Skeletal muscle cell (primary cell): ENCODE results near the gene PADI3.

ENCODE experiments used
- DNase-seq: peaks from one replicate; pipeline ENCODE4 v3.0.0-alpha.2; 2010; ENCODE audit warnings: low read depth
- H3K4me3 ChIP-seq: 2 replicates; pipeline ENCODE4 v1.5.1; 2011; ENCODE audit warnings: low read depth, mild to moderate bottlenecking, control low read depth, low read length, moderate library complexity

PADI3 gene

DNA sequence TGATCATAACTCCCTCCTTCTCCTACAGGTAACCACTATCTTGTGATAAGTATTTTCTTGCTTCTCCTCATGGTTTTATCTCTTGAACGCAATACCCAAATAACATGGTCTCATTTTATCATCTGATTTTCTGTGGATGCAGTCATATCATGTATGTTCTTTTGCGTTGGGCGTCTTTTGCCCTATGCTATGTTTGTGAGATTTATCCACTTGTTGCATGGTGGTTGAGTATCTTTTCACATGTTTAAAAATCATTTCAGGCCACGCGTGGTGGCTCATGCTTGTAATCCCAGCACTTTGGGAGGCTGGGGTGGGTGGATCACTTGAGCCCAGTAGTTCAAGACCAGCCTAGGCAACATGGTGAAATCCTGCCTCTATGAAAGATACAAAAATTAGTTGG, 15.6 kb downstream of the PADI3 start:
- no peak overlapping the region for H3K4me3 ChIP-seq
- no peak for DNase-seq

DNA sequence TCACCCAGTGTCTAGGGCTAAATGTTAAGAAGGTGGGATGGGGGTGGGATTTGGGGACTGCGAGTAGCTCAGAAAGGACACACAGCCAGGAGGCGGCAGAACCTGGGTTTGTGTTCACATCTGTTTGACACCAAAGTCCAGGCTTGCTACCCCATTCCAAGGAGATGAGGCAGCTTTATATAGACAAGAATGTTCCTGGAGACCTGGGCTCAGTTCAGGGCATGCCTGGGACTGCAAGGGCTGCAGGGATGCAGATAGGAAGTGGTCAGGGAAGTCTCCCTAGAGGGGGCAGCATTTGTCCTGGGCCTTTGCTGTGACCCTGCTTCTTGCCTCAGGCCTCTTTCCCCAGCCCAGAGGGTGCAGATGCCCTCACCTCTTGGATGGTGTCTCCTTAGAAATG, 16.3 kb downstream of the PADI3 start:
- DNase-seq = no peak
- no peak overlapping the region for H3K4me3 ChIP-seq

DNA sequence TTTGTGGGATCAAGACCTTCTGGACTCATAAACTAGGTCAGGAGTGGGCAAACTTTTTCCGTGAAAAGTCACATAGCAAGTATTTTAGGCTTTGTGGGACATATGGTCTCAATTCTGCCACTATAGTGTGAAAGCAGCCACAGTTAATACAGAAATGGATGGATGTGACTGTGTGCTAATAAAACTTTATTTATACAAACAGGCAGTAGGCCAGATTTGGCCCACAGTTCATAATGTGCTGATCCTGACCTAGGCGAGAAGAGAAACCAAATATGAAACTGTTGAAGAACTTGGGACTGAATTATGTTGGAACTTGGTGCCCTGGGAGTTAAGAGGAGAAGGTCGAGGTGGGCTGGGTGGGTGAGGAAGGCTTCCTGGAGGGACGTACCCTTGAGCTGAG, 17.1 kb downstream of the PADI3 start:
- no peak for DNase-seq
- no peak overlapping the region for H3K4me3 ChIP-seq

DNA sequence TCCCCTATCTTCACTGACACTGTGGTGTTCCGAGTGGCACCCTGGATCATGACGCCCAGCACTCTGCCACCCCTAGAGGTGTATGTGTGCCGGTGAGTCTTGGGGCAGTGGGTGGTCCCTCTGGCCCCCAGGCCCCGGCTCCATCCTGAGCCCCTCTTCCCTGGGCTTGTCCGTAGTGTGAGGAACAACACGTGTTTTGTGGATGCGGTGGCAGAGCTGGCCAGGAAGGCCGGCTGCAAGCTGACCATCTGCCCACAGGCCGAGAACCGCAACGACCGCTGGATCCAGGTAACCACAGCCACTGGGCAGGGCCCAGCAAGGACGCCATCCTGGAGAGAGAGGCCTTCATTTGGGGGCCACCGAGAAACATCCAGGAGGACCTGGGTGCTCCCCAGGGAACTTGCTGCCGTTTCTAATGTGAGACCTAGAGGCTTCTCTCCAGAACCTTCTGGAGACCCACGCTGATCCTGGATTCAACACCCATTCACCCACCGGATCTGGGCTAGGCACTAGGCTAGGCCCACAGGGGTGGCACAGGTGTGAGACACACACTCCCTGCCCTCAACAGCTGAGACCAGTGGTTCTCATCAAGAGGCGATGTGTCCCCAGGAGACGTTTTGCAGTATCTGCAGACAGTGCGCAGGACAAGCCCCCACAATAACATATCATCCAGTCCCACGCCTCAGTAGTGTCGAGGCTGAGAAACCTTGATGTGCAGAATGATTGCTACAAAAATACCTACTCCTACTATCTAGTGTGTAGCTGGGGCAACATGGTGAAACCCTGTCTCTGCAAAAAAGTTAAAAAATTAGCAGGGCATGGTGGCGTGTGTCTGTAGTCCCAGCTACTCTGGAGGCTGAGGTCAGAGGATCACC, 22.2 kb downstream of the PADI3 start:
- no peak for DNase-seq
- no peak overlapping the region for H3K4me3 ChIP-seq

DNA sequence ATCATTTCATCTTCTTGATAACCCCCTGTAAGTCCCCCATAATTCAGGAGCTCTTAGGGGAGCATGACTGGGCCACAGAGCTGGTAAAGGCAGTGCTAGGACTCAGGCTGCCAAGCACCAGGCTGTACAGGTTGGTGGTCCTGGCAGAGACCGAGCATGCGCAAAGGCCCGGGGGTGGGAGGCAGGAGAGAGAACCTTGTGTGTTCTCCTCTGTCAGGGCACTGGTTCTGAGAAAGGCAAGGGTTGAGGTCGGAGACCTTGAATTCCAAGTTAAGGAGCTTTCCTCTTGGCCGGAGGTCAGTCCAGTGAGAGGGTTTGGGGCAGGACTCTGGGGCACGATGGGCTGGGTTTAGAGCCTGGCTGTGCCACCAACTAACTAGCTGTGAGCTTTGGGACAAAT, 23.2 kb downstream of the PADI3 start:
- no peak overlapping the region for H3K4me3 ChIP-seq
- no peak for DNase-seq

DNA sequence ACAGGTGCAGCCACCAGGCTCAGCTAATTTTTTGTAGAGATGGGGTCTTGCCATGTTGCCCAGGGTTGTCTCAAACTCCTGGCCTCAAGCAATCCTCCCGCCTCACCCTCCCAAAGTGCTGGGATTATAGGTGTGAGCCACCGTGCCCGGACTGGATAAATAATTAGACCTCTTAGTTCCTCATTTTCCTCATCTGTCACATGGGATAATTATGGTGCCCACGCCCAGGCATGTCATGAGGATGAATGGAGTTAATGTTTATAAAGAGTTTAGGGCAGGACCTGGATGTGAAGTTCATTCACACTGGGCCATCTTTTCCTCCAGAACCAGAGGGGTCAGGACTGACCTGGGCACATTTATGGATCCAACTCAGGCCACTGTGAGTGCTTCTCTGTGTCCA, 23.7 kb downstream of the PADI3 start:
- H3K4me3 ChIP-seq = no peak overlapping the region
- DNase-seq = no peak

DNA sequence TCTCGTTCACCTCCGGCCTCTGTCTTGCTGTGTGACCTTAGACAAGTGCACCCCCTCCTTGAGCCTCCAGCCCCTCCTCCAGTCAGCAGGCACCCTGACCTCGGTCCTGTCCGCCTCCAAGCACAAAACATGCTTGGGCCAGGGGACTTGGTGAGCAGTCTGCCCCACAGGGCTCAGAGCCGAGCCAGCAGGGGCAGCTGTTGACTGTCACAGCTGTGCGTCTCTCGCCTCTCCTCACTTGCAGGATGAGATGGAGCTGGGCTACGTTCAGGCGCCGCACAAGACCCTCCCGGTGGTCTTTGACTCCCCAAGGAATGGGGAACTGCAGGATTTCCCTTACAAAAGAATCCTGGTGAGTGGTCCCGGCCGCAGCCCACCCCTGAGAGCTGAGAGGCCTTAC, 24.2 kb downstream of the PADI3 start:
- H3K4me3 ChIP-seq = no peak overlapping the region
- no peak for DNase-seq

DNA sequence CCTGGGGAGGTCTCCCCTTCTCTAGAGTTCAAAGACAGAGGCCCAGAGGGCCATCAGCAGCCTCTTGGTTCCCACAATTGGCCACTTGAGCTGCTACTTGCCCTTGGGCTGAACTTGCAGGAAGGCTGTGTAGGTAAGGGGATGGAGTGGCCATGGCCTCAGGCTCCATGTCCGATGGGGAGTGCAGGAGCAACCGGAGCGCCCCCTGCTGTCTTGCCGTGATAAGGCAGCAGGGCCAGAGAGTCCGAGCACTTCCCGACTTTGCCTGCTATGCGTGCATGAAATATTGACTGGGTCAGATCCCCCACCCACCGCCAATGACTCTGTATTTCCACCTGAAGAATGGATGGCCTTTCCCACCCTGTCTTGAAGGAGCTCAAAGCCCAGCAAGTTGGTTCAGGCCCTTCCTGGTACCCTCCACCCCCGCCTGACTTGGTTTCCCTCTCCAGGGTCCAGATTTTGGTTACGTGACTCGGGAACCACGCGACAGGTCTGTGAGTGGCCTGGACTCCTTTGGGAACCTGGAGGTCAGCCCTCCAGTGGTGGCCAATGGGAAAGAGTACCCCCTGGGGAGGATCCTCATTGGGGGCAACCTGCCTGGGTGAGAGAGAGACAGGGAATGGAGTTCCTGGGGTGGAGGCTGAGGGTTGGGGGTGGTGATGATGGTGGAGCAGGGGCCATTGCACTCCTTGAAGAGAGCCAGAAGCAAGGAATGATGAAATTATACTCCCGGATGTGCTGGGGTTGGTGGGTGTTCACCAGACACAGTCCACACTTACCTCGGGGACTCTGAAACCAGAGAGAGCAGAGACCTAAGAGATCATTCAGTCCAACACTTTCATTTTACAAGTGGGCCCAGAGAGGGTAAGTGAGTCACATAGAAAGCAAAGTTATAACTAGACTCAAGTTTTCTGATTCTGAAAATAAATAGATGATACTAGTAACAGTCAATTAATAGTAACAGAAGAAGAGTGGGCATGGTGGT, 25.6 kb downstream of the PADI3 start:
- no peak overlapping the region for H3K4me3 ChIP-seq
- no peak for DNase-seq

DNA sequence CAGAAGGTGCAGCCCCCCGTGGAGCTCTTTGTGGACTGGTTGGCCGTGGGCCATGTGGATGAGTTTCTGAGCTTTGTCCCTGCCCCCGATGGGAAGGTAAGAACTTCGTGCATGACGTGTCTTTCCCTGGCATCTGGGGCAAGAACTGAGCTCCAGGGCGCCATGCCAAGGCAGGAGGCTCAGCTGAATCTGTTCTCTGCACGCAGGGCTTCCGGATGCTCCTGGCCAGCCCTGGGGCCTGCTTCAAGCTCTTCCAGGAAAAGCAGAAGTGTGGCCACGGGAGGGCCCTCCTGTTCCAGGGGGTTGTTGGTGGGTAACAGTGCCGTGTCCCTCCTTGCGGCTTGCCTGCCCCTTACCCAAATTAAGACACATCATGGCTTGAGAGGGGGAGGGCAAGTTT, 27.7 kb downstream of the PADI3 start:
- DNase-seq = no peak
- H3K4me3 ChIP-seq = no peak overlapping the region

DNA sequence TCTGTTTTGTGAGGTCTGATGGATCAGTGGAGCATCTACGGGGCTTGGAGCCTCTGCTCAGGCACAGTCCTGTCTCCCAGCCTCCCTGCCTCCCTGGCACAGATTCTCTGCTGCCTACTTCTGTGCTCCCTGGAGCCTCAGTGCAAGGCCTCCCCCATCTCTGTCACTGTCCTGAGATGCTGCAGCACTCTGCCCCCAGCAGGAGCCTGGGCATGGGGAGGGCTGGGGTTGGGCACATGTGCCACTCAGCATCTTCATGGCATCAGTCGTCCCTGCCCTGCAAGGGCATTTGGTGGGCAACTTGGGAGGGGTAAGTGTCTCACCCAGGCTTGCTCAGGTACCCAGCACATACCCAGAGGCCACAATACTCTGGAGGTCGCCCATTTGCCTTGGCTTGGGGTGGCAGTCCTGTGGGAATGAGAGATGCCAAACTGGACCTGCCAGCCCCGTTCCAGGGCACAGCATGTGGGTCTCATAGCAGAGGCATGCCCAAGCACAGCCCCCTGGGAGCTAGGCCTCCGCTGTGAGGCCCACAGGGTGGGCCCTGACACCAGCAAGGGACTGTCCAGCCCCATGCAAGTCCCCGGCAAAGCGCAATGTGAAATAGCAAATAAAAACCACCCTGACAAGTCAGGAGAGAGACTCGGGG, 28.7 kb downstream of the PADI3 start:
- no peak overlapping the region for H3K4me3 ChIP-seq
- no peak for DNase-seq

DNA sequence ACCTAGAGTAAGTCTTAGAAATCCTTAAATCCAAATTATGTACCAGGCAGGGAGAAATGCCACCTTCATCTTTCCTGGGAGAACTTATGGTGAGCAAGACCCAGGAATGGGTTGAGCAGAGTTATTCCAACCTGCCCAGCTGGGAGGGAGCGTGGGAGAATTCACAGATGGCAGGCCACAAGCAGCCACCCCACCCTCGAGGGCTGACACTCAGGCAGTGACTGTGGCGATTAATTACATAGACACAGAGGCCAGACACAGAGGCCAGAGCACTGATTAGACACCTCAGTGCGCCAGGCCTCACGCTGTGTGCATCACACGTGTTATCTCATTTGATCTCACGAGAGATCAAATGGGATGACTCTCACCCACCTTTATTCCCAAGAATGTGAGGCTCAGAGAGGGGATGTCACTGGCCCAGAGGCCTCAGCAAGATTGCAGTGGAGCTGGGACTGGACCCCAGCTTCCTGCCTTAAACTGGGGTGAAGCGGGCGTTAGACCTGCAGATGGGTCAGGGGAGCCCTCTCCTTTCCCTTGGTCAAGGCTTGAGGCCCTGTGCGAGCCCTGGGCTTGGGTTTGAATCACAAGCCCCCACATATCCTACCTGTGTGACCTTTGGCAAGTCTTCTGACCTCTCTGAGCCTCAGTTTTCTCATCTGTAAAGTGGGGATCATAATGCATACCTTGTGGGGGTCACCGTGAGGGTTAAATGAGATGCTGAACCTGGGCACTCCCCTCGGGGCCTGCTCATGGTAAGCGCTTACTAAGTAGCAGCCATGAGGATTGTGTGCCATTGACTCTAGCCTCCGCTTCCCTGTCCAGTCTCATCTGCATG, 30.3 kb downstream of the PADI3 start:
- no peak overlapping the region for H3K4me3 ChIP-seq
- DNase-seq = no peak

DNA sequence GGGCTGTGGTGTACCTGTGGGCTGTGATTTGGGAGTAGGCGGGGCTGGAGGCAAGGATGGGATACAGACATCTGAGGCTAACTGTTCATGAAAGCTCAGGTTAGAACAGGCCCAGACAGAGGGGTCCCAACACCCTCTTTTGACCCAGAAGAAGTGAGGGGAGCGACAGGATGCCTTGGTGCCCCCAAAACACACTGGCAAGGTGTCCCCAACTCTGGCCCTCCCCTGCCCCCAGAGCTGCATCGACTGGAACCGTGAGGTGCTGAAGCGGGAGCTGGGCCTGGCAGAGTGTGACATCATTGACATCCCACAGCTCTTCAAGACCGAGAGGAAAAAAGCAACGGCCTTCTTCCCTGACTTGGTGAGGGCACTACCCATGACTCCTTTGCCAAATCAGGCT, 31.5 kb downstream of the PADI3 start:
- DNase-seq = no peak
- H3K4me3 ChIP-seq = no peak overlapping the region

DNA sequence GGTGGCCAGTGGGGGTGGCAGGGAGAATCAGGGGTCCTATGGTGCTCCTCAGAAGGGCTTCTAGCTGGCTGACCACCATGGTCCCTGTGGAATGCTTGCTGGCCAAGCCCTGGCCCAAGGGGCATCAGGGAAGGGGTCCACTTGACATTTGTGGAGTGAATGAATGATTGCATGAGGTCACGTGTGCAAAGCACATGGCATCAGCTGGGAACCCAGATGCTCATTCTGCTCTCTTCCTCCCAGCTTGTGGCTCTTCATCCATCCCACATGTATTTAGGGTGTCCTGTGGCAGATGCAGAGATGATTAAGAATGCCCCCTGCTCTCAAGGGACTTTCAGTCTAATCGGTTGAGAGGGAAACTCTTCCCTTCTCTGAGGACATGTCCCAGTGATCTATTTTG, 32.0 kb downstream of the PADI3 start:
- DNase-seq = no peak
- H3K4me3 ChIP-seq = no peak overlapping the region

DNA sequence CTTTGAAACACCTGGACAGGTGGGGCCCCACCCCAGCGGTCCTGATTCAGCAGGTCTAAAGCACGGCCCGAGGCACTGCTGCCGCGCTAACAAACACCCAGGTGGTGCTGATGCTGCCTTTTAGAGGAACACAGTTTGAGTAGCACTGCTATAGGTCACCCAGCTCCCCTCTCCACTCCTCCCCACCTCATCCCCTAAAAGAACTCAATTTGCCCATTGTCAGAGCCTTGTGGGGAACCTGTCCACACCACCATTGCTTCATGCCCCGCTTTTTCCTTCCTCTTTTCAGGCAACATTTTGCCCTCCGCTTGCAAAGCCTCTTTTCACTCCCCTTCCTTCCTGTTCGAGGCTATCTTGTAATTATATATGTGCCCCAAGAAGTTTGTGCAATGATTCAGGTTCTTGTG, 32.9 kb downstream of the PADI3 start:
- H3K4me3 ChIP-seq = no peak overlapping the region
- no peak for DNase-seq

DNA sequence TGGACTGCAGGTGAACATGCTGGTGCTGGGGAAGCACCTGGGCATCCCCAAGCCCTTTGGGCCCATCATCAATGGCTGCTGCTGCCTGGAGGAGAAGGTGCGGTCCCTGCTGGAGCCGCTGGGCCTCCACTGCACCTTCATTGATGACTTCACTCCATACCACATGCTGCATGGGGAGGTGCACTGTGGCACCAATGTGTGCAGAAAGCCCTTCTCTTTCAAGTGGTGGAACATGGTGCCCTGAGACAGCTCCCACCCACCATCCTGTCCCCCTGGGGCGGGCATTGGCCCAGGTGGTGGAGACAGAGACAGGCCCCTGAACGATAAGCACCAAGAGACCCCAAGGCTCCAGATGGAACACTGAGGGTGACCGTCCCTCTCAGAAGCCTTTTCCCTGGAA, 33.9 kb downstream of the PADI3 start:
- DNase-seq = no peak
- no peak overlapping the region for H3K4me3 ChIP-seq

DNA sequence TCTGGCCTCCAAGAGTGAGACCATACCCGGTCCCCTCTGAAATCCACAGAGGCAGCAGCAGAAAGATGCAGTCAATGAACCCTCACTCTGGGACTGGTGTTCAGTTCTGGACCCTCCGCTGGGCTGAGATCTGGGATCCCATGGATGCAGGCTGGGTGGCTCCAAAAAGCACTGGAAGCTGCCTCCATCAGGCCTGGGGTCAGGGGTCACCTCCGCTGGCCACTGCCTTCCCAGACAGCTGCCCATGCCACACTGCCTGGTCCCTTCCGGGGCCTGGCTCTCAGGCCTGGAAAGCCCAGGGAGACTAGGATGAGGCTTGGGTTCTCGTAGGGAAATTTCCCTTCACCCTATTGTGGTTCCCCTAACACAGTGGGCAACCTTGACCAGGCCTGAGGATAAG, 37.7 kb downstream of the PADI3 start:
- H3K4me3 ChIP-seq = no peak overlapping the region
- no peak for DNase-seq

DNA sequence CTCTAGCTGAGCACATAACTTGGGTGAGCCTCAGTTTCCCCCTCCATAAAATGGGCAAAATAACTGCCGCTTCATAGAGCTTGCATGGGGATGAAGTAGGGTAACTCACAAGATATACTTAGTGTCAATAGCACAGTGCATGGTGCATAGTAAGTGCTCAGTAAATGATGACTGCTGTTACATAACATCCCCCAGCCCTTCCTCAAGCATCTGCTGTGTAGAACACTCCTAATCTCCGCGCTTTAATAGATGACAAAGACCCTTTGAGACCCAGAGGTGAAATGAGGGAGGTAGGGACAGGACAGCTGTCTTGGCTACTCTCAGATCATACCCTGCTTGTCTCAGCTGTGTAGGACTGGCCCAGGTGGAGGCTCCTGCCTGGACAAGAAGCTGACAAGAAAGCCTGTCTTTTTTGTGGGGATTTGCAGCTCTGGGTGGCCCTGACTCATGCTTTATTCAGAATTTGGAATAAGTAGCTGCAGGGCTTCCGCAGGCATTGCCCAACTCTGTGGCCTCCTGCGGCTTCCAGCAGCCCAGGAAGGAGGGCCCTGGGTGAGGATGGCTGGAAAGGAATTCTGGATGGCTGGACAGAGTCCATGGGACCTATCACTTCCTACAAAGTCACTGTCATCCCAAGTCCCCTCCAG, 38.4 kb downstream of the PADI3 start:
- peak; percentile 52 for DNase-seq
- no peak overlapping the region for H3K4me3 ChIP-seq

DNA sequence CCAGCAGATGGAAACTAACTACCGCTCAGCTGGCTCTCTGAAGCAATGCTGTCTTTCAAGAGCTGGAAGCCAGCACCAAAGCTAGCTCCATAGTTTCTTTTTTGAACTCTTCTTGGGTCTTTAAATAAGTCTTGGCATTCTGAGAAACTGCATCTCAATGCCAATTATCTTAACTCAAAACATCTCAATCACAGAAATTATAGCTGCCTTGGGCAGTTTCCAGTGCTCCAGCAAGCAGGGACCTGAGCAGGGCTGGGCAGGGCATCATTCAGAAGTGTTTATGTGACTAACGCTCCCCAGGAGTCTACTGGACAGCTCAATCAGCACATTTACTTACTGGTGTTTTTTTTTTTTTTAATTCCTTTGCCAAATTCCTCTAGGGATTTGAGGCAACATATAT, 40.8 kb downstream of the PADI3 start:
- peak; percentile 44 for DNase-seq
- no peak overlapping the region for H3K4me3 ChIP-seq

DNA sequence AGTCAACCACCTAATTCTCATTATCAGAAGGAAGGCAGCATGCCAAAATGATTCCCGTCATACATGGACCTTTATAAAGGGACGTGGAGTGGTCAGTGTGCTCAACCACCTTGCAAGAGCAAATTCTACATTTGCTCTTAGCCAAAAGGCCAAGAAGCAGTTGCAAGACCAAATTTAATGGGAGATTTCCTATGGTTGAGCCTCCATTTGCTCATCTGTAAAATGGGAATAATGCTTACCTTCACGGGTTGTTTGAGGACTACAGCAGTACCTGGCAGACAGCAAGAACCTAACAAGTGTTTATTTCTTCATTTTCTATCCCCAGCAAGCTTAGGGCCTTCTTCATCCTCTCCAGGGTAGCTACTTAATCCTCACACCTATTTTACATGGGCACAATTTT, 41.7 kb downstream of the PADI3 start:
- no peak overlapping the region for H3K4me3 ChIP-seq

More for the DNA sequence above, 41.7 kb downstream of the PADI3 start:
- no peak for DNase-seq
